UCSD-AML1 (cell line): Measurements from ENCODE around the gene PF4V1.

Experiments
- DNase-seq: peaks from one replicate; lab custom pipeline; 2025; ENCODE audit not compliant: unreplicated experiment; lab: John Stamatoyannopoulos, UW

The PF4V1 gene

DNA sequence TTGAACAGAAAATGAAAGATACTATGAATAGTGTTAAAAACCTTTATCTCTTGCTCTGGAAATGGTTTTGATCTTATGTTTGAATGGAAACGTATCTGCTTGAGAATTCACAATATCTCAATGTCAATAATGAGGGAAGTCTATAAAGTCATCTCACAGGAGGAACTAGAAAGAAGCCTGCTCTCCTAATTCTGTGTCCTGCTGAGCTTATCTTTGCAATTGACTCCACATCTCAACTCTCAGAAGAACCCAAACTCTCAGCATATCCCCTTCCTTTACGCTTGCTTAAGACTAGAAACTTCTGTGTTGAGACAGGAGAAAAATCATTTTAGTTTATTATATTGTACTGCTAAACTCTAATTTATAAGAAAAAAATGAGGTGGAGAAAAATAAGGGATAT, 8.3 kb upstream of the PF4V1 start:
- DNase-seq: no peak

DNA sequence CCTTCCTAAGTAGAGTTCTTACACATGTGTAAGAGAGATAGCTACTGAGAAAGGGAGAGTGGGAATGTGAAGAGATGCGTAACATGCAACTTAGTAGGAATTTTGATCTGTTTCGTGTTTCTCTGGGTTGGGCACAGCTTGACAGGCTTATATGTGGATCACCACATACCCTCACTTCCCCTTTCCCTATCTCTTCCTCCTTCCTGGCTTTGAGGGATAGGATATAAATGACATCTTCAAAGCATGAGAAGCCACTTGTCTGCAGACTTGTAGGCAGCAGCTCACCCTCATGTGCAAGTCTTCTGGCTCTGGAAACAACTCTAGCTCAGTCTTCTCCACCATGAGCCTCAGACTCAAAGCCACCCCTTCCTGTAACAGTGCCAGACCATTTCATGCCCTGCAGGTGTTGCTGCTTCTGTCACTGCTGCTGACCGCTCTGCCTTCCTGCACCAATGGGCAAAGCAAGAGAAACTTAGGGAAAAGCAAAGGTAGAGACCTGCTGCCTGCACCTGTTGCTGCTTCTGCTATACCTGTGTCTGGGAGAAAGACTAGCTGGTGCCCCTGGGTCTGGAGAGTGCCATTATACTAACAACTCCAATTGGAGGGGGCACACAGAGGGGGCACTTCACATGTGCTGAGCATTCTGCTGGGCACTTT, 5.4 kb upstream of the PF4V1 start:
- DNase-seq: peak; percentile 40

DNA sequence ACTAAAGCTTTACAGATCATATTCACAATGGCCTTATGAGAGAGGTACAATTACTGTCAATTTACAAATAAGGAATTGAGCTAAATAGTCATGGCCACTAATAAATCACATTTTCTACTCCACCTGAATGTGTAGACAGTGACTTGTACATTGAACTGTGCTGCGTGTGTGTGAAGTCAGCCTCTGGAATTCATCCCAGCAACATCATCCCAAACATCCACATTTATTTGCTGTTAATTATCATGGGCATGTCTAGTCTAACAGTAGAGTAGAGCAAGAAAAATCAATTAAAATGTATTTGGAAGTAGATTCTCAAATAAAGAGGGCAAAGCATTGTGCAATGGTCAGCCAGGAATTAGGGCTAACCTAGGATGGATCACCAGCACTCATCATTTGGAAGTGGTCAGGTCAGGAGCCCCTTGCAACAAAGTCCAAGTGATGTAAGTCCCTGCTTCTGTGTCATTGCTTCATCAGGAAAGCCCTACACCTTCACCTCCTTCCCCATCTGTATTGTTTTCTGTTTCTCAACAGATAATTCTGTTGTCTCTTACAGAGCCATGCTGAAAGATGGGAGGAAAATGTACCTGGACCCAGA, 4.8 kb upstream of the PF4V1 start:
- no peak for DNase-seq

DNA sequence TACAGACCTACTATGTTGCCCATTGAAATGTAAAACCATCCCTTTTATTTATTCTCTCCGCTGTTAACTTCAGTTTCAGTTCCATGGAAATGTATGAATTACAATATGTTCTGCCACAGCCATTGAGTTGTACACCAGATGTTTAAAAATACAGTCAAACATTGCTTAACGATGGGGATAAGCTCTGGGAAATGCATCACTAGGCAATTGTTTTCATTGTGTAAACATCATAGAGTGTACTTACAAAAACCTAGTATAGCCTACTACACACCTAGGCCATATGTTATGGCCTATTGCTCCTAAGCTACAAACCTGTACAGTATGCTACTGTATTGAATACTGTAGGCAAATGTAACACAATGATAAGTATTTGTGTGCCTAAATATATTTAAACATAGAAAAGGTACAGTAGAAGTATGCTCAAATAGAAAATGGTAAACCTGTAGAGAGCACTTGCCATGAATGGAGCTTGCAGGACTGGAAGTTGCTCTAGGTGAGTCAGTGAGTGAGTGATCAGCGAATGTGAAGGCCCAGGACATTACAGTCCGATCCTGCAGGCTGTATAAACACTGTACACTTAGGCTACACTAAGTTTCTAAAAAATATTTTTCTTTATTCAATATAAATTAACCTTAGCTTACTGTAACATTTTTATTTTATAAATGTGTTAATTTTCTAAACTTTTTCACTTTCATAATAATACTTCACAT, 2.7 kb upstream of the PF4V1 start:
- no peak for DNase-seq

DNA sequence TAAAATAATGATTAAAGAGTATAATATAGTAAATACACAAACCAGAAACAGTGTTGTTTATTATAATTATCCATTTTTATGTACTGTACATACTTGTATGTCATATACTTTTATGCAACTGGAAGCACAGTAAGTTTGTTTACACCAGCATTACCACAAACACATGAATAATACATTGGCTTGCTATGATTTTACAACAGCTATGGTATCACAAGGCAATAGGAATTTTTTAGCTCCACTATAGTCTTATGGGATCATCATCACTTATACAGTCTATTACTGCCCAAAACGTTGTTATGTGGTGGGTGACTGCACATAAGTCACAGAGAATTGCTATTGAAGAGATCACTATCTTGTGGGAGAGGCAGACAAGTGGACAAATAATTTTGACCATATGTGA, 1.8 kb upstream of the PF4V1 start:
- no peak for DNase-seq

DNA sequence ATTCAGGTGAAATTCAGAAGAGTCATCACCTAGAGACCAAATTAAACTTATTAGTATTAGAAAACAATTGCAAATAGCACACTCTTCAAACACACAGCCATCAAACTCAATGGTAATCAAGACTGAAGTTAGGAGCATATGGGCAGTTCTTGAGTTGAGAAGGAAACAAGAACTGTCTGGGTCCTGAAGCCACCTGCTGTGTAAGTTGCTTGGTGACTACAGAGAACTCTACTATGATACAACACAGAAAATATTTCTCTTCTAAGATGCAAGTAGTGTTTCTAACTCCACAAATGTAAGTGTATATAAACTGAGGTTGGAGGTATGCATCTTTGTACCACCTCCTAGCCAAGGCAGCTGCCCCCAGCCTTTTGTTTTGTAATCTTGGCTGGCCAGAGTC, 325 bp upstream of the PF4V1 start:
- DNase-seq: no peak

DNA sequence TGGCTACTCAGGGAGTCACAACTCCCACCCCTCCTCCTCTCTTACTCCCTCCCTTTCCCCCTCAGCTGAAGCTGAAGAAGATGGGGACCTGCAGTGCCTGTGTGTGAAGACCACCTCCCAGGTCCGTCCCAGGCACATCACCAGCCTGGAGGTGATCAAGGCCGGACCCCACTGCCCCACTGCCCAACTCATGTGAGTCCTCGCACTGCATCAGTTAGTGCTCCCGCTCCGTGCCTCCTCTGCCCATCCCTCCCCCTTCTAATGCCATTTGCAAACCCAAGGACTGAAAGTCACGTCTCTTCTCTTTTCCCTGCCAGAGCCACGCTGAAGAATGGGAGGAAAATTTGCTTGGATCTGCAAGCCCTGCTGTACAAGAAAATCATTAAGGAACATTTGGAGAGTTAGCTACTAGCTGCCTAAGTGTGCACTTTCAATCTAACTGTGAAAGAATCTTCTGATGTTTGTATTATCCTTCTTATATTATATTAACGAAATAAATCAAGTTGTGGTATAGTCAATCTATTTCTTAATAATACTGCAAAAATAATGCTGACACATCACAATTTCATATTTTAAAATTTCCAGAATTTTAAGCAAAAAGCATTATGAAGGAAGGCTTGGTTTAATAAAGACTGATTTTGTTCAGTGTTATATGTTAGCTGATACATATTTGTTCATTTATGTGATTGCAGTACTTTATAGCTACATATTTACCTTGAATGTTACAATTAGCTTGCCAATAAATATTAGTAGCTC, 800 bp downstream of the PF4V1 start:
- DNase-seq: no peak

DNA sequence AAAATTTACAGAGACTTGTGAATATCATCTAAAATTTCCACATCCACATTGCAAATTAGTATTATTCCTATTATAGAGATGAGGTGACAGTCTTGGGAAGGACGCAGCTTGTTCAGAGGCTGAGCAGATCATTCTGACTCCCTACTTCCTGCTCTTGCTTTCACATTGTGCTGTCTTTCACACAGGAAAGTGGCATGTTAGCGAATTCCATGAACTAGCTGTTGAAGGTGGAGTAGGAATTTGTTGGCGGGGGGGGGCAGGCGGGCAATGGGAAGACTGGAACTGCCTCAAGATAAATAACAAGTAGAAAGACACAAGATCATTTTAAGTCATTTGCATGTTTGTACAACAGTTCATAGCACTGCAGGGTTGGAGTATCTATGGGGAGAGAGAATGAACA, 2.3 kb downstream of the PF4V1 start:
- peak; percentile 9 for DNase-seq

DNA sequence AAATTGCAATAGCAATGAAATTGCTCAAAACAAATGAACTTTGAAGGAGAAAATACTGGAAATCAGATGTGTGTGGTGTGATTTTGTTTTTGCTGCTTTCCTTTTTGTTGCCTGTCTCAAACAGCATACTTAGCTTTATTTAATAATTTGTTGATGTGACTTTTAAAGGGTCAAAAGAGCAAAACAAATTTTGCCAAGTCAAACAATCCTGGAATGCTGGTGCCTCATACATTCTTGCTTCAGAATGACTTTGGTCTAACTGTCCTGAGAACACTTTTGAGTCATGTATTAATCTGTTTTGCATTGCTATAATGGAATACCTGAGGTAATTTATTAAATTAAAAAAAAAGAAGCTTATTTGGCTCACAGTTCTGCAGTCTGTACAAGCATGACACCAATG, 3.4 kb downstream of the PF4V1 start:
- no peak for DNase-seq

DNA sequence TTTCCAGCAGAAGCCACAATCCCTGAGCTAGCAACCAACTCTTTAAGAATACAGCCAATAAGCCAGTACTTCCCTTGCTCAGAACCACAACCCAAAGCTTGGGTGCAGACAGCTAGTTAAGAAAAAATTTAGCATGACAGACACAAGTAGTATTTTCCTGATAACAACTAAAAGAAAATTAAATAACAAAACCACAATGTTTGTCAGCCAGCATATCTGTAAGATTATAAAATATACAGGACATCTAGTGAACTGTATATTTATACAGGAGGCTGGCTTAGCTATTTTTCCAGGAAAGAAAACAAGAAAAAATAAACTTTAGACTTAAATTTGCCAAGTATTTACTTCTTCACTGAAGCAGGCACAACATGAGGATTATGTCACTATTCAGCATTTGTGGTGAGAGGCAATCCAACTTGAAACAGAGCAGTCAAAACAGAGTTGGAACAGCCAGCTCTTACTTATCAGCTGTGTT, 6.6 kb downstream of the PF4V1 start:
- no peak for DNase-seq

DNA sequence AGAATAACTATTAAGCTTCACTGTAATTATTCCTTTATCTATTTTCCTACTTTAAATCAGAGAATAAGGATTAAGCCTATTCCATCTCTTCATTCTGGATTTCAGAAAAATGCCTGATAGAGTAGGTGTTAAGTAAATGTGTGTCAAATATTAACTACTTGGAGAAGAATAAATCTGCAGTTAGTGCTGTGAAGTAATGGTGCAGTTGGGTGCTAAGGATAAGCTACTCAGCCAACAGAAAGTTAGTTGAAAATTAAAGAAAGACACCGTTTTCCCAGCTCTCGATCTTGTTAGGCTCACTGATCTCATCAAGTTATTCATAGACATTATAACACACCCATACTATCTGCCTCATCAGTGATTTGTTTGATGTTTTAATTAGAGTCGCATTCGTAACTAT, 7.1 kb downstream of the PF4V1 start:
- DNase-seq: no peak

DNA sequence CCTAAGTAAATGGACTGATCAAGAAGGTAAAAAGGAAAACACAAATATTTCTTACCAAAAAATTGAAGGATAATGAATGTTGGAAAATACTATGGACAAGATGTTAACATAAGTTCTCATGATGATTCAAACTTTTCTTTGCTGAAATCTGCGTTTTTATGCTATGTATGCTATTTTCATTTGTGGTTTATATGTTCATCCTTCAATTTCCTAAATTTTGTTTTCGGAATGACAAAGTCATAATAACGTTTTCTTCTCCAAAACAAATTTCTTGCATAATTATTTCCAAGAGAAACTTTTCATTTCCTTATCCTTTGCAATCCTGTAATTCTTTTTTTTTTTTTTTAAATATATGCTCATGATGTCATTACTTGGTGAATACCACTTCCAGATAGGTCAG, 7.8 kb downstream of the PF4V1 start:
- DNase-seq: no peak

DNA sequence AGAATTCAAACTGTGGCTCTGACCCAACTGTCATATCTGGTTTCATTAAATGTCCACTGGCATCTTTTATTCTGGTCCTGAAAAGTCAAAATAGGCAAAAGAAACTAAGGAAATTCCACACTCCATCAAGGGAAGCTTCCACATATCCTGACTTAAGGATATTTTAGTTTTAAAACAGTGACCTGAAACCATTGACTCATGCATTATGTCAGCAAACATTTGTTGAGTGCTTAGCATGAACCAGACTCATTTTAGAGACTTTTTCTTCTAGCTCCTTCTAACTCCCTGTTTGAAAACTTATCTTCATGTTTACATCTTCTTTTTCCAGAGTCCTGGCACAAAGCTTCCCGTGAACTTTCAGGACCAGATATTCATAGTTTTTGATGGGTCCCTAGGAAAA, 9.2 kb downstream of the PF4V1 start:
- DNase-seq: no peak

DNA sequence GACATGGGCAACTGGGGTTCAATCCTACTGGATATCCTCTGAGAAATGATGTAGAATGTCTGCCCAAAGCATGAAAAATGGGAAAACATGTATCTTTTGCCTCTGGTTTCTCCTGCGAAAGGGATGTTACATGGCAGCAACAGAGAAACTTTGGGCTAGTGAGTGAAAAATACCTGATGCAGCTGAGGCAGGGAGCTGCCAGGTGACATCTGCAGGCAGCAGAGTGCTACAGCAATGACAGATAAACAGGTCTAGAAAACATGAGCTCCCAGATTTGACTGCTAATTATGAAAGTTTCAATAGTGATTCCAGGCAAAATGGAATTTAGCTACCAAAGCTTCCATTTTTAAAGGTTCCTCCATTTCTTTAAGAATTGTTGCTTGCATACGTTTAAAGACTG, 11.3 kb downstream of the PF4V1 start:
- DNase-seq: peak; percentile 16

DNA sequence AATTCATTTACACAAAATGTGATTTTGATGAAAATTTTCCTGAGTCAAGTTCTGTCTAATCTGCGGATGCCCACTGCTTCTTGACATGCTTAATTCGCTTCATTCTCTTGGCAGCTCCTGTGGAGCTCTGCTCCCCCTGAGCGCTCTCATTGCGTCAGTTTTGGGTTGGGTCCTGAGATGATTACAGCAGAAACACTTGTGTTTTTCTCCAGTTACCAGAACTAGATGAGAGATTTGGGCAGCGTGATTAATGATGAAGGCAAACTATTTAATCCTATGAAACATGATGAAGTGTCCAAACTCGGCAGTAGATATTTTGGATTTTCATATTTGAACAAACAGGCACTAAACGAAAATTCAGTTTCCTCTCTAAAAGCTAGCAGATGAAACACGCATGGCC, 11.9 kb downstream of the PF4V1 start:
- DNase-seq: no peak

DNA sequence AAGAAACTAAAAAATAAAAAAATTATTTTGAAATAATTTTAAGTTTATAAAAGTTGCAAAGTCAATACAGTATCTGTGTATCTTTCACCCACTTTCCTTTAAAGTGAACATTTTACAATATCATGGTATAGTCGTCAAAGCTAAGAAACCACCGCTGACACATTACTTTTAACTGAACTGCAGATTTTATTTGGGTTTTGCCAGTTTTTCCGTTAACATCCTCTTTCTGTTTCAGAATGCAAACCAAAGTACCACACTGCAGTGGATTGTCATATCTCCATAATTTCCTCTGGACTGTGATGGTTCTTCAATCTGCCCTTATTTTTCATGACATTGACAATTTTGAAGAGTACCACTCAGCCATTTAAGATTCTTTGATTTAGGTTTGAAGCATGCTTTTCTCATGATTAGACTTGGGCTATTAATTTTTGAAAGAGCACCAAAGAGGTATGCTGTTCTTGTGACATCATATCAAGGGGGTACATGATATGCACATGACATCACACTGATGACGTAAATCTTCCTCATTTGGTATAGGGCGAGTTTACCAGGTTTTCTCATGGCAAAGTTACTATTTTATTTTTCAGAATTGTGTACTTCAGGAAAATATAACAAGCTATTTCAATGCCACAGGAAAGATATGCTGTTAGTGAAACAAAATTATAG, 12.5 kb downstream of the PF4V1 start:
- no peak for DNase-seq

DNA sequence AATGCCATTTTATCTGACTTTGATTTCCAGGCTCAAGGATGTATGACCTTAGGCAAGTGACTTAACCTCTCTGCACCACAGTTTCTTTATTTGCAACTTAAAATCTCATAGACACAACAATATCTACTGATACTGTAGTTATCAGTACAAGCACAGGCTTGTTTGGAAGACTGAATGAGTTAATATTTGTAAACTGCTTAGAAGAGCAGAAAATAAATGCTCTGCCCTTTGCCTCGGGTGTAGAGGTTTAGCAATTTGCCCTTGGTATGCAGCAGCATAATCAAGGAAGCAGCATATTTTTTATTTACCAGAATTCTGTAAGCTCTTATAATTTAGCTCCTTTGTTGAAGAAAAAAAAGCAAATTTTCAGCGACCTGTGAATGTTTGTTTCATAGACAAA, 13.2 kb downstream of the PF4V1 start:
- no peak for DNase-seq

DNA sequence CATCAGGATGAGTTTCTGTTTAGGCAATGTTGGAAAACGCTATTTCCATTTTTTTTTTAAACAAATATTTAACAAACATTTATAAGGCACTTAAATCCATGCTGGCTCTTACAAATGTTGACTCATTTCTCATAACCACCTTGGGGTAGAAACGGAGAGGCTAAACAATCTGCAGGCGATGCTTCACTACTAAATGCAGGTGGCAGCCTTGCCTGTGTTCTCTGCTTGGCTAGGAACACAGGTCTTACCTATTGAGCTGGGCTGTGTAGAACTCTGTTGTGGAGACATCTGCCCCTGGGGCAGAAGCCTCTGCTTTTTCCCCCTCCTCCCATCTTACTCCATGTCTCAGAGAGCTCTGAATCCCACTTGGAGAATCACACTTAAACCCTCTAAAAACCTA, 14.7 kb downstream of the PF4V1 start:
- DNase-seq: peak; percentile 13

DNA sequence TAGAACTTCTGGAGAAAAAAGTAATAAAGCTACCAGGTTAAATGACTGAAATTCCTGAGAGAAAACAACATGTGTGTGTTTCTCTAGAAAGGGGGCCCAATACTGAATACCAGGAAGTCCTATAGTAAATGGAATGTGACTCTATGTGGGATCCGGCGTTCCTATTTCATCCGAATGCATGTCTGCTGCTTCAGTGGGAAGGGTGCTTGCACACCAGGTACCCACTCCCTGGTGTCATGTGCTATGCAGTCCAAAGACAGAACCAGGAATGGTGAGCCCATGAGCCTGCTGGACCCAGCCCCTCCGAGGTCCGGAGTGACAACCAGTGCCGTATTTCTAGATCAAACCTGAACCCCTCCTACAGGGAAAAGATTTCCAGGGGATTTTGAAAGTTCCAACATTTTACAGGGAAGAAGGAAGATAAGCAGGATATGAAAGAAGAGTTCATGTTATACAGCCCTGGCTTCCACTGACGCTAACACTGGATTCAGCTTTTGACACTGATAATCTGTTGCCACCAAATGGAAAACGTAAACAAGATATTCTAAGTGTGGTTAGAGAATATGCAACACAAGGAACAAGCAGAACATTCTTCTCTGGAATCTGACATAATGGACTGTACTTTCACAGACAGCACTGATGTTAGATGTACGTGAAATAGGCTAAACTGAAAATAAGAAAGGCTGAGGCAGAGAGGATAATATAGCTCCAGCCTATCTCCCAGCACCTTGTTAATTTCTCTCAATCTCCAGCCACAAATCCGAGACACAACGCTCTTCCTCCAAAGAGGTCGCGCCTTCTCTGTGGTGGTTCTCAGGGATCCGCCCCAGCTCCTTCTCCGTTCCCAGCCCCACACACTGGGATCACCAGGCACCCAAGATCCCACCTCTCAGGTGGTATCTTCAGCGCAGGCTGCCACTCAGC, 15.4 kb downstream of the PF4V1 start:
- peak; percentile 20 for DNase-seq
